PC-9 (cell line): ENCODE data around the gene CPT1B. TPM values are rescaled to one million over a fixed set of nuclear protein-coding genes. Genes with fewer than 3 reads are reported as not detected.

Experiments
- BruUV-seq: library from RNA; stranded (reverse); fragments of 400-500 nt; replicated peaks from 2 replicates; lab custom pipeline; 2021; lab: Mats Ljungman, UMichigan
- CTCF ChIA-PET: fragments of 300-600 bp; sonication (Branson Sonifier 250); formaldehyde crosslinking; loops from one replicate; lab custom pipeline; 2022; ENCODE audit warnings: antibody characterized with exemption; lab: Charles Lee
- POLR2A ChIA-PET: fragments of 300-600 bp; sonication (Branson Sonifier 250); formaldehyde crosslinking; loops from one replicate; lab custom pipeline; 2022; ENCODE audit warnings: antibody characterized with exemption; ENCODE audit not compliant: unreplicated experiment; lab: Charles Lee
- DNase-seq, 2 experiments: peaks; one replicate each; pipeline versions ENCODE4 v3.0.0 to v3.0.0-alpha.2; 2015 to 2022; ENCODE audit warnings: mixed read lengths in 1 of 2
- H2AFZ ChIP-seq: fragments of 200-600 bp; sonication (generic); 2 replicates; pipeline ENCODE4 v1.8.1; 2017; ENCODE audit warnings: antibody characterized with exemption
- H3F3A ChIP-seq: fragments of 200-600 bp; sonication (generic); 2 replicates; pipeline ENCODE4 v1.8.1; 2017; ENCODE audit warnings: antibody characterized with exemption, mild to moderate bottlenecking, low read depth; ENCODE audit not compliant: insufficient read depth
- H3K27ac ChIP-seq: fragments of 200-600 bp; sonication (generic); 2 replicates; pipeline ENCODE4 v1.6.1; 2016; ENCODE audit warnings: mixed run types
- H3K27me3 ChIP-seq: fragments of 200-600 bp; sonication (generic); 2 replicates; pipeline ENCODE4 v1.6.1; 2016; ENCODE audit warnings: low read depth, mixed run types; ENCODE audit not compliant: insufficient read depth
- H3K36me3 ChIP-seq: fragments of 200-600 bp; sonication (generic); 2 replicates; pipeline ENCODE4 v1.6.1; 2016; ENCODE audit warnings: low read depth, mixed run types
- H3K4me1 ChIP-seq: fragments of 200-600 bp; sonication (generic); replicated peaks from 2 replicates; pipeline ENCODE4 v1.6.1; 2016; ENCODE audit warnings: mixed run types; ENCODE audit not compliant: insufficient read depth
- H3K4me2 ChIP-seq: fragments of 200-600 bp; sonication (generic); 2 replicates; pipeline ENCODE4 v1.6.1; 2017; ENCODE audit warnings: mixed run types
- H3K4me3 ChIP-seq: fragments of 200-600 bp; sonication (generic); 2 replicates; pipeline ENCODE4 v1.6.1; 2016; ENCODE audit warnings: mixed run types
- H3K79me2 ChIP-seq: fragments of 200-600 bp; sonication (generic); 2 replicates; pipeline ENCODE4 v1.6.1; 2017; ENCODE audit warnings: low read depth, mixed run types
- H3K9me2 ChIP-seq: fragments of 200-600 bp; sonication (generic); 2 replicates; pipeline ENCODE4 v1.8.1; 2017; ENCODE audit warnings: mild to moderate bottlenecking; ENCODE audit not compliant: insufficient read depth
- H3K9me3 ChIP-seq: fragments of 200-600 bp; sonication (generic); 2 replicates; pipeline ENCODE4 v1.8.1; 2016; ENCODE audit warnings: low read depth; ENCODE audit not compliant: insufficient read depth
- H4K20me1 ChIP-seq: fragments of 200-600 bp; sonication (generic); 2 replicates; pipeline ENCODE4 v1.8.1; 2017; ENCODE audit not compliant: insufficient read depth
- CTCF ChIP-seq: fragments of 200-600 bp; sonication (generic); conservative IDR thresholded peaks from 2 replicates; pipeline ENCODE4 v1.6.1; 2017; ENCODE audit warnings: mixed run types, antibody characterized with exemption, mild to moderate bottlenecking, moderate library complexity
- EZH2 ChIP-seq: fragments of 200-600 bp; sonication (generic); IDR thresholded peaks from 2 replicates; pipeline ENCODE4 v1.8.0; 2017; ENCODE audit warnings: antibody characterized with exemption, low read depth
- intact Hi-C: fragments of 100-400 bp; cut with micrococcal nuclease; formaldehyde crosslinking; loops from one replicate; pipeline ENCODE4 v1.10.0; 2022; ENCODE audit not compliant: unreplicated experiment
- total RNA-seq: library from RNA; stranded (reverse); gene quantifications from 2 replicates; pipeline ENCODE4 v1.2.3, GENCODE V29; 2021

Gene CPT1B
- total RNA-seq, 1 experiment from 2014 or later = 66.2 TPM

GRCh38 chr22:50530580-50530876 is 47.7 kb downstream of the CPT1B start:
- no peak for DNase-seq
- H3K4me1 ChIP-seq = peaks cover 26% of the 10 kb centered on the region
- H3K79me2 ChIP-seq = no peaks in the 10 kb centered on the region
- H3F3A ChIP-seq = peaks cover 64% of the 10 kb centered on the region
- intact Hi-C loops = loop anchor here (1.0 to 2.0 kb wide), 2 partner anchors 9 to 32 kb away; partner anchors contain the start of gene SYCE3
- no TSS peak for BruUV-seq
- no peaks in the 10 kb centered on the region for H3K9me3 ChIP-seq
- H2AFZ ChIP-seq = peak overlapping the region; percentile 78; the same call in 1 of the 2 replicates
- no peaks in the 10 kb centered on the region for H4K20me1 ChIP-seq
- H3K27me3 ChIP-seq = no peaks in the 10 kb centered on the region
- H3K9me2 ChIP-seq = no peaks in the 10 kb centered on the region
- TF ChIP-seq EZH2 = no peak
- TF ChIP-seq CTCF = no peak
- no peaks in the 10 kb centered on the region for H3K36me3 ChIP-seq
- peak overlapping the region; percentile 85 for H3K4me2 ChIP-seq
- ChIA-PET CTCF (no interaction called here), POLR2A (no interaction called here)
- H3K4me3 ChIP-seq = peak overlapping the region; percentile 87
- H3K27ac ChIP-seq = peak overlapping the region; percentile 60

GRCh38 chr22:50529897-50530579 is 48.2 kb downstream of the CPT1B start, which contains the start of gene TYMP:
Gene TYMP (minus strand): TSS chr22:50530012. CDS start chr22:50529709, 303 bp downstream.
- H3K9me2 ChIP-seq = no peaks in the 10 kb centered on the region
- H3K79me2 ChIP-seq = no peaks in the 10 kb centered on the region; the same call in 1 of the 2 replicates
- no peaks in the 10 kb centered on the region for H4K20me1 ChIP-seq
- peak in 1 of 2 experiments; percentile 66 for DNase-seq
- H3K27me3 ChIP-seq = no peaks in the 10 kb centered on the region
- ChIA-PET POLR2A (no interaction called here), CTCF (no interaction called here)
- no peak for TF ChIP-seq CTCF
- no peak for TF ChIP-seq EZH2
- H3K4me3 ChIP-seq = peak within 1 kb of the TSS; percentile 87
- H3F3A ChIP-seq = peaks cover 64% of the 10 kb centered on the region
- H3K9me3 ChIP-seq = no peaks in the 10 kb centered on the region
- peak within 1 kb of the TSS; percentile 78; the same call in 1 of the 2 replicates for H2AFZ ChIP-seq
- H3K36me3 ChIP-seq = no peaks in the 10 kb centered on the region
- BruUV-seq = no TSS peak
- peak within 1 kb of the TSS; percentile 60 for H3K27ac ChIP-seq
- H3K4me2 ChIP-seq = peak within 1 kb of the TSS; percentile 85
- H3K4me1 ChIP-seq = peaks cover 26% of the 10 kb centered on the region
- intact Hi-C loops = loop anchor here (1.0 to 2.0 kb wide), 2 partner anchors 9 to 33 kb away; partner anchors contain the start of gene SYCE3

GRCh38 chr22:50529416-50529896 is 48.8 kb downstream of the CPT1B start:
- Histone ChIP-seq H3K4me2 (no peak overlapping the region), H2AFZ (no peak overlapping the region), H3K4me1 (peaks cover 27% of the 10 kb centered on the region), H3K27ac (no peak overlapping the region), H3K79me2 (peaks cover 2% of the 10 kb centered on the region), H3K27me3 (no peaks in the 10 kb centered on the region), H3F3A (peaks cover 66% of the 10 kb centered on the region), H3K4me3 (no peak overlapping the region), H3K36me3 (no peaks in the 10 kb centered on the region), H3K9me3 (no peaks in the 10 kb centered on the region), H4K20me1 (peaks cover 2% of the 10 kb centered on the region), H3K9me2 (no peaks in the 10 kb centered on the region)
- POLR2A ChIA-PET = no interaction called here
- CTCF ChIA-PET = interaction anchor here (0.6 kb wide), 1 partner anchor 21 kb away, joined by 7 read pairs; no protein-coding TSS in a partner anchor
- no peak for DNase-seq
- intact Hi-C loops = no loop called here
- no peak for TF ChIP-seq CTCF
- no peak for TF ChIP-seq EZH2
- BruUV-seq = no TSS peak
